ENCODE data around the gene SAMD8.

GRCh38 chr10:75195035-75195763 lies 83.7 kb downstream of the SAMD8 start:
- no peak for TF ChIP-seq CTCF (conservative IDR thresholded peaks at IDR 0.05)
- TF ChIP-seq ZFX (IDR thresholded peaks at IDR 0.05), result no peak

All from C4-2B (cell line).